CD4-positive, CD25-positive, alpha-beta regulatory T cell (primary cell): ENCODE data around the gene PTPRT. TPM values are rescaled to one million over a fixed set of nuclear protein-coding genes. Genes with fewer than 3 reads are reported as not detected.

Experiments
- ATAC-seq, 2 donors: fragments of 150-1000 bp; cut with Tn5 transposase; one replicate each; pipeline ENCODE4 v1.10.0; 2021; ENCODE audit warnings: low read depth in 2 of 2, moderate number of reproducible peaks in 2 of 2, moderate library complexity in 1 of 2
- DNase-seq, 3 donors: peaks; one replicate each; pipeline versions ENCODE4 v3.0.0 to v3.0.0-alpha.2; 2012 to 2022; ENCODE audit warnings: mixed read lengths in 1 of 3
- H3K27ac ChIP-seq: one replicate; pipeline ENCODE4 v1.7.0; 2013; ENCODE audit warnings: mild to moderate bottlenecking, low read length; ENCODE audit not compliant: insufficient read depth, poor library complexity, severe bottlenecking
- H3K27me3 ChIP-seq: one replicate; pipeline ENCODE4 v1.7.0; 2013; ENCODE audit warnings: low read length; ENCODE audit not compliant: control insufficient read depth, insufficient read depth
- H3K36me3 ChIP-seq: one replicate; pipeline ENCODE4 v1.7.0; 2013; ENCODE audit warnings: mild to moderate bottlenecking, low read length, moderate library complexity; ENCODE audit not compliant: control insufficient read depth, insufficient read depth
- H3K4me1 ChIP-seq: 2 replicates; pipeline ENCODE4 v1.7.0; 2013; ENCODE audit warnings: mild to moderate bottlenecking, low read length; ENCODE audit not compliant: insufficient read depth, control insufficient read depth, poor library complexity, severe bottlenecking
- H3K4me3 ChIP-seq: one replicate; pipeline ENCODE4 v1.7.0; 2013; ENCODE audit warnings: low read depth, mild to moderate bottlenecking, low read length, moderate library complexity
- H3K9me3 ChIP-seq, 2 experiments: 1 replicate in 1 of 2; 2 replicates in 1 of 2; pipeline ENCODE4 v1.7.0; 2013; ENCODE audit warnings: low read length in 2 of 2, mild to moderate bottlenecking in 1 of 2, moderate library complexity in 1 of 2; ENCODE audit not compliant: control insufficient read depth in 2 of 2
- H3K27ac Mint-ChIP-seq, 3 donors: one replicate each; pipeline ENCODE4 v1.8.0; 2020 to 2022; ENCODE audit warnings: mild to moderate bottlenecking in 3 of 3, mixed read lengths in 3 of 3, moderate library complexity in 2 of 3
- H3K27me3 Mint-ChIP-seq: one replicate; pipeline ENCODE4 v1.8.0; 2022; ENCODE audit warnings: mild to moderate bottlenecking, mixed read lengths
- H3K36me3 Mint-ChIP-seq: one replicate; pipeline ENCODE4 v1.8.0; 2020; ENCODE audit warnings: mixed read lengths
- H3K4me1 Mint-ChIP-seq, 4 donors: one replicate each; pipeline ENCODE4 v1.8.0; 2020 to 2022; ENCODE audit warnings: mixed read lengths in 4 of 4, mild to moderate bottlenecking in 1 of 4
- H3K4me3 Mint-ChIP-seq, 4 donors: one replicate each; pipeline ENCODE4 v1.8.0; 2020 to 2022; ENCODE audit warnings: mild to moderate bottlenecking in 4 of 4, mixed read lengths in 4 of 4, moderate library complexity in 3 of 4
- H3K9me3 Mint-ChIP-seq, 7 donors: one replicate each; pipeline ENCODE4 v1.8.0; 2020 to 2022; ENCODE audit warnings: mixed read lengths in 7 of 7, mild to moderate bottlenecking in 3 of 7, moderate library complexity in 2 of 7
- polyA plus RNA-seq, 4 donors: library from polyadenylated mRNA; unstranded; fragments of 300-500 nt; fragmentation: Illumina TruSeq; gene quantifications; one replicate each; pipeline ENCODE4 v1.2.3, GENCODE V29; 2021
- total RNA-seq: library from RNA; stranded (reverse); gene quantifications from one replicate; pipeline ENCODE4 v1.2.3, GENCODE V29; 2022

The PTPRT gene
- total and polyA plus RNA-seq, 5 donors from 2014 or later, result not detected

GRCh38 chr20:43034981-43035724, 154.6 kb downstream of the PTPRT start:
- H3K9me3 ChIP-seq, result no peaks in the 10 kb centered on the region
- no peak for DNase-seq
- Mint-ChIP-seq H3K4me3 (no peak overlapping the region), H3K36me3 (no peaks in the 10 kb centered on the region), H3K27ac (no peak overlapping the region), H3K4me1 (no peaks in the 10 kb centered on the region), H3K27me3 (no peaks in the 10 kb centered on the region), H3K9me3 (peaks cover 0 to 3% (median 0%) of the 10 kb centered on the region in 7 donors)
- no peak overlapping the region for H3K4me3 ChIP-seq
- H3K27me3 ChIP-seq, result no peaks in the 10 kb centered on the region
- H3K4me1 ChIP-seq, result no peaks in the 10 kb centered on the region
- no peak for ATAC-seq
- no peak overlapping the region for H3K27ac ChIP-seq
- H3K36me3 ChIP-seq, result no peaks in the 10 kb centered on the region

DNA sequence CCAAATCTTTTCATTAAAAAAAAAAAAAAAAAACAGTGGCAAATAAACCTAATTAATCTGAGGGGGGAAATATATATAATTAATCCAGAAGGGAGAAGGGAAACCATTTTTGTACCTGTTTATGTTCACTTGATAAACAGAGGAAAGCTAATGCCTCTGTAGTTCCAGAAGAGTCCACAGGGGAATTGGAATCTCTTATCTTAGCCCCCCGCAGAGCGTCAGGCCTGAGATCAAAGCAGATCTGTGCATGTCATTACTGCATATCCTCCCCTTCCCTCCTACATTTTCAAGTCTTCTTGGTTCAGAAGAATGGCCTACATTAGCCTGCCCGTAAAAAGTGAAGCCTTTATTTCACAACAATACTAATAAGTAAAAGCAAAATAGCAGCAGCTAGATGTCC, 157.2 kb downstream of the PTPRT start:
- Histone ChIP-seq H3K4me3 (no peak overlapping the region), H3K9me3 (no peaks in the 10 kb centered on the region), H3K27ac (no peak overlapping the region), H3K36me3 (no peaks in the 10 kb centered on the region), H3K4me1 (no peaks in the 10 kb centered on the region), H3K27me3 (no peaks in the 10 kb centered on the region)
- H3K27ac Mint-ChIP-seq, result no peak overlapping the region
- peaks cover 0 to 1% (median 0%) of the 10 kb centered on the region in 7 donors for H3K9me3 Mint-ChIP-seq
- no peak overlapping the region for H3K4me3 Mint-ChIP-seq
- ATAC-seq, result no peak
- peaks cover 5% of the 10 kb centered on the region for H3K27me3 Mint-ChIP-seq
- no peaks in the 10 kb centered on the region for H3K4me1 Mint-ChIP-seq
- DNase-seq, result no peak
- no peaks in the 10 kb centered on the region for H3K36me3 Mint-ChIP-seq

DNA sequence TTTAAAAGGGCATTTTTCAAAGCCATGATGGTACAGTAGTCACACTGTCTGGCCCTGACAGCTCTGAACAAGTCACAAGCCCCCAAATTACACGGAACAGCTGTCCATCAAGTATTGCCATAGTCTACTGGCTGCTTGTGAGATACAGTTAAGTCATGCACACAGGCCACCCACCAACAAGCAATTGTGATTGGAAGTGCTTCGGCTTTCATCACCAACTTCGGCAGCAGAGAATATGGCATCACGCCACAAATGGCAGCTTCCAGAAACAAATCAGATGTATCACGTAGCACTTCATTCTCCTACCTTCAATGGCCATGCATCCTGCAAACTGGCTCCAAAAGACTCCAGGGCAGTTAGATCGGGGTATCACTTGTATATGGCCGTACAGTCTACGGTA, 160.5 kb downstream of the PTPRT start:
- no peak for ATAC-seq
- Histone ChIP-seq H3K4me3 (no peak overlapping the region), H3K27ac (no peak overlapping the region), H3K36me3 (no peaks in the 10 kb centered on the region), H3K27me3 (no peaks in the 10 kb centered on the region), H3K4me1 (no peaks in the 10 kb centered on the region), H3K9me3 (no peaks in the 10 kb centered on the region)
- Mint-ChIP-seq H3K27me3 (peaks cover 5% of the 10 kb centered on the region), H3K9me3 (peaks cover 0 to 5% (median 0%) of the 10 kb centered on the region in 7 donors), H3K36me3 (no peaks in the 10 kb centered on the region), H3K27ac (no peak overlapping the region), H3K4me1 (no peaks in the 10 kb centered on the region), H3K4me3 (no peak overlapping the region)
- no peak for DNase-seq

GRCh38 chr20:43028470-43028869, 161.2 kb downstream of the PTPRT start:
- Mint-ChIP-seq H3K9me3 (peaks cover 0 to 5% (median 0%) of the 10 kb centered on the region in 7 donors), H3K27ac (no peak overlapping the region), H3K27me3 (peaks cover 5% of the 10 kb centered on the region), H3K4me3 (no peak overlapping the region), H3K4me1 (no peaks in the 10 kb centered on the region), H3K36me3 (no peaks in the 10 kb centered on the region)
- ATAC-seq (no peak), DNase-seq (no peak)
- H3K4me3 ChIP-seq, result no peak overlapping the region
- no peaks in the 10 kb centered on the region for H3K36me3 ChIP-seq
- no peaks in the 10 kb centered on the region for H3K9me3 ChIP-seq
- H3K27ac ChIP-seq, result no peak overlapping the region
- no peaks in the 10 kb centered on the region for H3K4me1 ChIP-seq
- H3K27me3 ChIP-seq, result no peaks in the 10 kb centered on the region

DNA sequence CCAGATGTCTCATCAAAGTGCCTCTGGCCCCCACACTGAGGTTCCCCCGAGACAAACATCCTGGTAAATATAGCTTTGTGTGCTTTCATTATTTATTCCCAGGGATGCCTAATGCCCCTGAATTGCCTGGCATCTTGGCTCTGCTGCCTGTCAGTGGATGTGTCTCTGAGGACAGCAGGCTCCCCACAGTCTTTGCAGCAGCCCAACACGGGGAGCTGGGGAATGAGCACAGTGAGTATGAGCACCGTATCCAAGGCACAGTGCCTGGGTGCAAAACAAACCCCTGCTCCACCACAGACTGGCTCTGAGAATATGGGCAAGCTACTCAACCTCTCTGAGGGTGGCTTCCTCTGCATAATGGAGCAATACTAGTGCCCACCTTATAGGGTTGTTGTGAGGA, 165.9 kb downstream of the PTPRT start:
- Histone ChIP-seq H3K27ac (no peak overlapping the region), H3K27me3 (no peaks in the 10 kb centered on the region), H3K9me3 (no peaks in the 10 kb centered on the region), H3K4me3 (no peak overlapping the region), H3K36me3 (no peaks in the 10 kb centered on the region), H3K4me1 (no peaks in the 10 kb centered on the region)
- H3K27me3 Mint-ChIP-seq, result peaks cover 13% of the 10 kb centered on the region
- H3K4me1 Mint-ChIP-seq, result no peaks in the 10 kb centered on the region
- ATAC-seq (no peak), DNase-seq (no peak)
- peaks cover 0 to 5% (median 0%) of the 10 kb centered on the region in 7 donors for H3K9me3 Mint-ChIP-seq
- H3K4me3 Mint-ChIP-seq, result no peak overlapping the region
- no peak overlapping the region for H3K27ac Mint-ChIP-seq
- H3K36me3 Mint-ChIP-seq, result no peaks in the 10 kb centered on the region

DNA sequence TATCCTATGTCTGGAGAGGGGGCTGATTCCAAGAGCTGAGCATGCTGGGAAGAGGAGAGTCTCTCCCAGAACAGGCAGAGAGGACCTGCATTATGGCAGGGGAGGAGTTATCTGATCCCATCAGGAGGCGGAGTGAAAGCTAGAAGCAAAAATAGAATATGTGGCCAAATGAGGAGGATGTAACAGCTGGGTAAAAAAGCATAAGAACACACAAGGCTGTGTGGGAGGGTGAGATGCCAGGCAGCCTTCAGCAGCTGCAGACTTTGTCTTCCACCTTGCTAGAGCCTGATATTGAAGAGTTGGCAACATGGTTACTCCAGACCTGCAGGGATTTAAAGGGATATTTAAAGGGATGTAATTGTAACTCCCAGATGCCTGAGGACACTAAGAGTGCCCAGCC, 167.1 kb downstream of the PTPRT start:
- Mint-ChIP-seq H3K27ac (no peak overlapping the region), H3K27me3 (peaks cover 7% of the 10 kb centered on the region), H3K36me3 (no peaks in the 10 kb centered on the region), H3K9me3 (peaks cover 0 to 5% (median 0%) of the 10 kb centered on the region in 7 donors), H3K4me3 (no peak overlapping the region), H3K4me1 (no peaks in the 10 kb centered on the region)
- H3K36me3 ChIP-seq, result no peaks in the 10 kb centered on the region
- no peaks in the 10 kb centered on the region for H3K9me3 ChIP-seq
- ATAC-seq (no peak), DNase-seq (no peak)
- H3K27ac ChIP-seq, result no peak overlapping the region
- H3K27me3 ChIP-seq, result no peaks in the 10 kb centered on the region
- no peak overlapping the region for H3K4me3 ChIP-seq
- H3K4me1 ChIP-seq, result no peaks in the 10 kb centered on the region

DNA sequence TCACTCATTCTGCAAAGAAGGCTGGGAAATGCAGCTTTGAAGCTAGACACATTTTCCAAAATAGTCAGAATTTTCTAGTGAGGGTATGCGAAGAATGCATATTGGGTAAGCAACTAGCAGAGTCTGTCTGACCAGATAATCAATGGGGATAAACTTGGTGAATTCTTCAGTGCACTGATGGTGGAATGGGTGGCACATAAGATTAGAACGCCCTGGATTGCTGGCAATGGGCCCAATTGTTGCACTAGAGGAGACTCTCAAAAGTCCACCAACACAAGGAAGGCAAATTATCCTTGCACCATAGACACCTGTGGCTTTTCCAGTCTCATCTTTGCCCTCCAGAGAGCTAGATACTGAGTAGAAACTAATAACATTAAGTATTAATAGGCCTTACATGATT, 167.6 kb downstream of the PTPRT start:
- Mint-ChIP-seq H3K27ac (no peak overlapping the region), H3K4me3 (no peak overlapping the region), H3K4me1 (no peaks in the 10 kb centered on the region), H3K27me3 (peaks cover 7% of the 10 kb centered on the region), H3K9me3 (peaks cover 0 to 5% (median 0%) of the 10 kb centered on the region in 7 donors), H3K36me3 (no peaks in the 10 kb centered on the region)
- Histone ChIP-seq H3K27ac (no peak overlapping the region), H3K27me3 (no peaks in the 10 kb centered on the region), H3K4me1 (no peaks in the 10 kb centered on the region), H3K36me3 (no peaks in the 10 kb centered on the region), H3K4me3 (no peak overlapping the region), H3K9me3 (no peaks in the 10 kb centered on the region)
- ATAC-seq (no peak), DNase-seq (no peak)
